ENCODE data around the gene BCOR. TPM values are rescaled to one million over a fixed set of nuclear protein-coding genes. Genes with fewer than 3 reads are reported as not detected.

BCOR gene
- total and polyA plus RNA-seq, 11 donors: 6.7 to 40.1 (median 17.9) TPM

GRCh38 chrX:40012039-40012867, 85.5 kb downstream of the BCOR start:
- peaks cover 0 to 61% (median 17%) of the 10 kb centered on the region in 12 donors for H3K4me1 ChIP-seq
- DNase-seq: peak; percentile 26 to 64 (median 52)

GRCh38 chrX:40011322-40012038, 86.3 kb downstream of the BCOR start:
- DNase-seq: no peak
- intact Hi-C loops (cut with DNase I): loop anchor here (2.0 to 10.0 kb wide), 22 partner anchors 73 to 277 kb away; partner anchors contain the start of gene BCOR (in 1 of the 10)
- TF ChIP-seq CTCF (IDR thresholded peaks at IDR 0.05): no peak
- TF ChIP-seq POLR2A (IDR thresholded peaks at IDR 0.05): no peak
- H3K36me3 ChIP-seq: no peaks in the 10 kb centered on the region
- H3K4me1 ChIP-seq: peaks cover 0 to 64% (median 17%) of the 10 kb centered on the region in 12 donors
- peak overlapping the region in 3 of 12 donors; percentile 62 to 80 (median 64) for H3K4me3 ChIP-seq
- peaks cover 0 to 89% (median 0%) of the 10 kb centered on the region in 9 donors for H3K27me3 ChIP-seq
- H3K27ac ChIP-seq: peak overlapping the region in 11 of 12 donors; percentile 40 to 98 (median 94)
- WGBS, 4 donors: 47 to 66% (median 59%) methylated on average over 24 of the region's 24 CpGs
- ATAC-seq: no peak
- peaks cover 0 to 8% (median 0%) of the 10 kb centered on the region in 12 donors for H3K9me3 ChIP-seq

More at GRCh38 chrX:40012039-40012867, 85.5 kb downstream of the BCOR start:
- 12 to 28% (median 24%) methylated on average over 54 to 60 of the region's 60 CpGs for WGBS, 4 donors
- H3K36me3 ChIP-seq: no peaks in the 10 kb centered on the region
- H3K4me3 ChIP-seq: peak overlapping the region in 11 of 12 donors; percentile 11 to 80 (median 62)
- peaks cover 0 to 13% (median 0%) of the 10 kb centered on the region in 12 donors for H3K9me3 ChIP-seq
- TF ChIP-seq CTCF (IDR thresholded peaks at IDR 0.05) (no peak), POLR2A (IDR thresholded peaks at IDR 0.05) (no peak)
- peaks cover 0 to 84% (median 0%) of the 10 kb centered on the region in 9 donors for H3K27me3 ChIP-seq
- intact Hi-C loops (cut with DNase I): loop anchor here (2.0 to 10.0 kb wide), 22 partner anchors 73 to 277 kb away; partner anchors contain the start of gene BCOR (in 1 of the 10)
- H3K27ac ChIP-seq: peak overlapping the region; percentile 88 to 98 (median 94)
- peak in 1 of 4 donors; percentile 26 for ATAC-seq

- 58 to 90% (median 73%) methylated on average over 21 of the region's 21 CpGs for WGBS, 4 donors
- peaks cover 0 to 89% (median 0%) of the 10 kb centered on the region in 9 donors for H3K27me3 ChIP-seq
Observed at GRCh38 chrX:40010550-40011321, 87.0 kb downstream of the BCOR start.

More at GRCh38 chrX:40010550-40011321, 87.0 kb downstream of the BCOR start:
- no peak overlapping the region for H3K27ac ChIP-seq
- DNase-seq: no peak
- no peak overlapping the region for H3K4me3 ChIP-seq
- H3K36me3 ChIP-seq: no peaks in the 10 kb centered on the region
- peaks cover 0 to 71% (median 18%) of the 10 kb centered on the region in 12 donors for H3K4me1 ChIP-seq
- intact Hi-C loops (cut with DNase I): loop anchor here (5.0 to 10.0 kb wide), 21 partner anchors 74 to 276 kb away; partner anchors contain the start of gene BCOR (in 1 of the 10)
- H3K9me3 ChIP-seq: peaks cover 0 to 2% (median 0%) of the 10 kb centered on the region in 12 donors
- TF ChIP-seq POLR2A (IDR thresholded peaks at IDR 0.05) (no peak), CTCF (IDR thresholded peaks at IDR 0.05) (no peak)
- no peak for ATAC-seq

Measured in heart left ventricle (tissue), 16 donors.